Measurements from ENCODE around the gene ATP5IF1.

The ATP5IF1 gene

DNA sequence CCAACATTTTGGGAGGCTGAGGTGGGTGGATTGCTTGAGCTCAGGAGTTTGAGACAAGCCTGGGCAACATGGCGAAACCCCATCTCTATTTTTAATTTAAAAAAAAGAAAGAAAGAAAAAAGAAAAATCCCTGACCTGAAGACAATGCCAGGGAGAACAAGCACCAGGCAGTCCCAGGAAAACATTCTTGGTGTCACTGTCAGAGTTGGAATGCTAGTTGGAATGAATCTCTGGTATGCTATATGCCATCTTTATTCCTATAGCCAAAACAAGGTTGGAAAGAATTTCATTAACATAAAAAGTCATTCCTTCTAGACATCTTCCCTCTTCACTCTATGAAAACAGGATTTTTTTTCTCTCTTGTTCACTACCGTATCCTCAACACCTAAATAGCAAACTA is 5.9 kb upstream of the ATP5IF1 start:
- Histone ChIP-seq H2AFZ (ENCODE audit: low read length) (no peak overlapping the region), H4K20me1 (ENCODE audit: insufficient read depth, low read length) (no peaks in the 10 kb centered on the region), H3K27ac (ENCODE audit: low read depth, low read length, poor library complexity, severe bottlenecking) (no peak overlapping the region), H3K4me2 (ENCODE audit: low read length) (no peak overlapping the region), H3K4me3 (ENCODE audit: low read depth, low read length, poor library complexity, severe bottlenecking) (no peak overlapping the region), H3K27me3 (ENCODE audit: insufficient read depth, low read length) (no peaks in the 10 kb centered on the region), H3K79me2 (ENCODE audit: insufficient read depth, low read length) (peaks cover 40% of the 10 kb centered on the region), H3K9me3 (ENCODE audit: low read length) (no peaks in the 10 kb centered on the region), H3K9ac (ENCODE audit: low read length) (no peak overlapping the region), H3K4me1 (ENCODE audit: insufficient read depth, low read length, severe bottlenecking) (peaks cover 23% of the 10 kb centered on the region), H3K9me2 (ENCODE audit: low read depth, low read length) (no peaks in the 10 kb centered on the region), H3F3A (ENCODE audit: insufficient read depth, low read length) (0 out of 2 replicates have a peak, but pooled peaks cover 4% of the 10 kb centered on the region), H3K36me3 (ENCODE audit: insufficient read depth, low read length) (peaks cover 56% of the 10 kb centered on the region)
- TF ChIP-seq, protein P1, sequence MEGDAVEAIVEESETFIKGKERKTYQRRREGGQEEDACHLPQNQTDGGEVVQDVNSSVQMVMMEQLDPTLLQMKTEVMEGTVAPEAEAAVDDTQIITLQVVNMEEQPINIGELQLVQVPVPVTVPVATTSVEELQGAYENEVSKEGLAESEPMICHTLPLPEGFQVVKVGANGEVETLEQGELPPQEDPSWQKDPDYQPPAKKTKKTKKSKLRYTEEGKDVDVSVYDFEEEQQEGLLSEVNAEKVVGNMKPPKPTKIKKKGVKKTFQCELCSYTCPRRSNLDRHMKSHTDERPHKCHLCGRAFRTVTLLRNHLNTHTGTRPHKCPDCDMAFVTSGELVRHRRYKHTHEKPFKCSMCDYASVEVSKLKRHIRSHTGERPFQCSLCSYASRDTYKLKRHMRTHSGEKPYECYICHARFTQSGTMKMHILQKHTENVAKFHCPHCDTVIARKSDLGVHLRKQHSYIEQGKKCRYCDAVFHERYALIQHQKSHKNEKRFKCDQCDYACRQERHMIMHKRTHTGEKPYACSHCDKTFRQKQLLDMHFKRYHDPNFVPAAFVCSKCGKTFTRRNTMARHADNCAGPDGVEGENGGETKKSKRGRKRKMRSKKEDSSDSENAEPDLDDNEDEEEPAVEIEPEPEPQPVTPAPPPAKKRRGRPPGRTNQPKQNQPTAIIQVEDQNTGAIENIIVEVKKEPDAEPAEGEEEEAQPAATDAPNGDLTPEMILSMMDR (IDR thresholded peaks at IDR 0.05; ENCODE audit: low read length), result no peak
- TF ChIP-seq EZH2 (IDR thresholded peaks at IDR 0.05; ENCODE audit: borderline replicate concordance, low read length), result no peak

DNA sequence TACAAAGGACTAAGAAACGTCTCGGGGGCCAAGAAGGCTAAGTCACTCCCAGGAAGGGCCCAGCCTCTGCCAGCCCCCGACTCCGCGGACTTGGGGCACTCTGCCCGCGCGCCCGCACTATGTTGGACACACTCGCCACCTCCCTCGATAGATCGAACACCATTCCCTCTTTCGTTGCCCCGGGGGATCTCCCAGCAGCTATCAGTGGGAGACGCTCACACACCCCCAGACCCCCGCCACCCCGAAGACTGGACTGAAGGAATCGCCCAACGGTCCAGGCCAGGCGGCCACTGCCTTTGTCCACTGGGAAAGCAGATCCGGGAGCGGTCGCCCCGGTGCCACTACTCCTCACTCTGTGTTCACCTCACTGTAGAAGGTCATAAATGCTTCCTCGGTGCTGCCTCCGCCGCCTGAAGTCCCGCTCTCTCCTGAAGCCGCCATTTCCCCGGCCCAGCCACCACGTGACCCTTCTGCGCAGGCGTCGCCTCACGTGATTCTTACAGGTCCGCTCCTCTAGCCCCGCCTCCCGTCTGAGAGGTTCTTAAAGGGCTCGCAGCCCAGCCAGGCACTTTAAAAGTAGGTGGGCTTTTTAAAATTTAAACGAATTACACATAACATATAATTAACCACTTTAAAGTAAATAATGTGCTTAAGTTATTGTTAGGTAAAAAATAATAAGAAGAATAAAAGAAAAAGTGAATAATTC is 3.2 kb upstream of the ATP5IF1 start, which contains the start of gene DNAJC8:
Gene DNAJC8 (minus strand): TSS at position 472 of the 706 bp plus-strand sequence. CDS start 31 bp downstream, at position 441.
- Histone ChIP-seq H3K27me3 (ENCODE audit: insufficient read depth, low read length) (no peaks in the 10 kb centered on the region), H3K9ac (ENCODE audit: low read length) (peak within 1 kb of the TSS; percentile 95), H3K79me2 (ENCODE audit: insufficient read depth, low read length) (peaks cover 53% of the 10 kb centered on the region), H2AFZ (ENCODE audit: low read length) (peak within 1 kb of the TSS; percentile 32; the same call in 1 of the 2 replicates), H3K27ac (ENCODE audit: low read depth, low read length, poor library complexity, severe bottlenecking) (peak within 1 kb of the TSS; percentile 18), H3K9me3 (ENCODE audit: low read length) (no peaks in the 10 kb centered on the region), H3K4me3 (ENCODE audit: low read depth, low read length, poor library complexity, severe bottlenecking) (peak within 1 kb of the TSS; percentile 93), H4K20me1 (ENCODE audit: insufficient read depth, low read length) (no peaks in the 10 kb centered on the region), H3F3A (ENCODE audit: insufficient read depth, low read length) (0 out of 2 replicates have a peak, but pooled peaks cover 4% of the 10 kb centered on the region), H3K36me3 (ENCODE audit: insufficient read depth, low read length) (peaks cover 38% of the 10 kb centered on the region), H3K9me2 (ENCODE audit: low read depth, low read length) (no peaks in the 10 kb centered on the region), H3K4me1 (ENCODE audit: insufficient read depth, low read length, severe bottlenecking) (peaks cover 40% of the 10 kb centered on the region), H3K4me2 (ENCODE audit: low read length) (peak within 1 kb of the TSS; percentile 93)
- no peak for TF ChIP-seq EZH2 (IDR thresholded peaks at IDR 0.05; ENCODE audit: borderline replicate concordance, low read length)
- TF ChIP-seq, protein P1 (IDR thresholded peaks at IDR 0.05; ENCODE audit: low read length), result no peak

GRCh38 chr1:28233264-28233606 is 2.7 kb upstream of the ATP5IF1 start:
- H3K9me2 ChIP-seq (ENCODE audit: low read depth, low read length), result no peaks in the 10 kb centered on the region
- H3K27ac ChIP-seq (ENCODE audit: low read depth, low read length, poor library complexity, severe bottlenecking), result no peak overlapping the region
- H3F3A ChIP-seq (ENCODE audit: insufficient read depth, low read length), result 0 out of 2 replicates have a peak, but pooled peaks cover 4% of the 10 kb centered on the region
- H3K4me2 ChIP-seq (ENCODE audit: low read length), result peak overlapping the region; percentile 93; the same call in 1 of the 2 replicates
- no peak overlapping the region for H3K9ac ChIP-seq (ENCODE audit: low read length)
- no peaks in the 10 kb centered on the region for H3K27me3 ChIP-seq (ENCODE audit: insufficient read depth, low read length)
- peaks cover 38% of the 10 kb centered on the region for H3K36me3 ChIP-seq (ENCODE audit: insufficient read depth, low read length)
- peak overlapping the region; percentile 32; the same call in 1 of the 2 replicates for H2AFZ ChIP-seq (ENCODE audit: low read length)
- peaks cover 45% of the 10 kb centered on the region for H3K4me1 ChIP-seq (ENCODE audit: insufficient read depth, low read length, severe bottlenecking)
- TF ChIP-seq EZH2 (IDR thresholded peaks at IDR 0.05; ENCODE audit: borderline replicate concordance, low read length), result no peak
- TF ChIP-seq, protein P1 (IDR thresholded peaks at IDR 0.05; ENCODE audit: low read length), result no peak
- peaks cover 53% of the 10 kb centered on the region for H3K79me2 ChIP-seq (ENCODE audit: insufficient read depth, low read length)
- H3K9me3 ChIP-seq (ENCODE audit: low read length), result no peaks in the 10 kb centered on the region
- peak overlapping the region; percentile 93 for H3K4me3 ChIP-seq (ENCODE audit: low read depth, low read length, poor library complexity, severe bottlenecking)
- no peaks in the 10 kb centered on the region for H4K20me1 ChIP-seq (ENCODE audit: insufficient read depth, low read length)

Data from OCI-LY1 (cell line).